CD14-positive monocyte (primary cell): ENCODE results near the gene SLC13A3. TPM values are rescaled to one million over a fixed set of nuclear protein-coding genes. Genes with fewer than 3 reads are reported as not detected.

Source experiments
- DNase-seq, 3 donors: peaks; one replicate each; pipeline ENCODE4 v3.0.0-alpha.2; 2011 to 2022
- H2AFZ ChIP-seq: 2 replicates; pipeline ENCODE4 v1.6.0; 2012; ENCODE audit warnings: mild to moderate bottlenecking, low read depth, low read length, inconsistent platforms; ENCODE audit not compliant: insufficient read depth, poor library complexity, severe bottlenecking
- H3K27ac ChIP-seq, 2 donors: 1 replicate in 1 of 2; 2 replicates in 1 of 2; pipeline ENCODE4 v1.5.1; 2012 to 2013; ENCODE audit warnings: low read length in 2 of 2, control low read depth in 1 of 2, inconsistent platforms in 1 of 2, low read depth in 1 of 2, mild to moderate bottlenecking in 1 of 2
- H3K27me3 ChIP-seq, 2 donors: one replicate each; pipeline versions ENCODE4 v1.6.0 to v1.6.1; 2011 to 2013; ENCODE audit warnings: low read length in 2 of 2; ENCODE audit not compliant: control insufficient read depth in 2 of 2, insufficient read depth in 2 of 2
- H3K36me3 ChIP-seq, 2 donors: replicated peaks in 1 of 2; 1 replicate in 1 of 2; 2 replicates in 1 of 2; pipeline versions ENCODE4 v1.5.1 to v1.6.1; 2012 to 2013; ENCODE audit warnings: low read length in 2 of 2, control low read depth in 1 of 2, inconsistent platforms in 1 of 2, mild to moderate bottlenecking in 1 of 2; ENCODE audit not compliant: insufficient read depth in 2 of 2, control insufficient read depth in 1 of 2
- H3K4me1 ChIP-seq, 2 donors: 1 replicate in 1 of 2; 2 replicates in 1 of 2; pipeline versions ENCODE4 v1.5.1 to v1.6.1; 2012 to 2013; ENCODE audit warnings: low read length in 2 of 2, control low read depth in 1 of 2, inconsistent platforms in 1 of 2, mild to moderate bottlenecking in 1 of 2, moderate library complexity in 1 of 2; ENCODE audit not compliant: insufficient read depth in 2 of 2, control insufficient read depth in 1 of 2
- H3K4me2 ChIP-seq: replicated peaks from 2 replicates; pipeline ENCODE3; 2012; ENCODE audit warnings: low read length, moderate library complexity, mild to moderate bottlenecking; ENCODE audit not compliant: poor library complexity, severe bottlenecking; ENCODE audit errors: extremely low read depth
- H3K4me3 ChIP-seq, 3 experiments: fragments of 200-600 bp in 1 of 3; sonication (generic) in 1 of 3; replicated peaks in 1 of 3; 1 replicate in 2 of 3; 2 replicates in 1 of 3; pipeline ENCODE4 v1.5.1; 2011 to 2013; ENCODE audit warnings: low read length in 3 of 3, mild to moderate bottlenecking in 3 of 3, control low read depth in 2 of 3, low read depth in 2 of 3, inconsistent platforms in 1 of 3, moderate library complexity in 1 of 3
- H3K79me2 ChIP-seq: 2 replicates; pipeline ENCODE4 v1.6.0; 2012; ENCODE audit warnings: mild to moderate bottlenecking, control low read depth, inconsistent platforms, low read length, moderate library complexity; ENCODE audit not compliant: insufficient read depth
- H3K9ac ChIP-seq: 2 replicates; pipeline ENCODE4 v1.6.0; 2017; ENCODE audit warnings: low read length, mild to moderate bottlenecking; ENCODE audit not compliant: insufficient read depth, poor library complexity, severe bottlenecking
- H3K9me3 ChIP-seq, 2 donors: replicated peaks in 1 of 2; 1 replicate in 1 of 2; 2 replicates in 1 of 2; pipeline versions ENCODE4 v1.5.1 to v1.6.1; 2012 to 2013; ENCODE audit warnings: low read length in 2 of 2, control low read depth in 1 of 2; ENCODE audit not compliant: control insufficient read depth in 1 of 2, insufficient read depth in 1 of 2
- H4K20me1 ChIP-seq: 2 replicates; pipeline ENCODE4 v1.6.0; 2012; ENCODE audit warnings: mild to moderate bottlenecking, low read length, control low read depth, moderate library complexity; ENCODE audit not compliant: insufficient read depth
- H3K27ac Mint-ChIP-seq, 7 donors: one replicate each; pipeline ENCODE4 v1.8.0; 2020; ENCODE audit warnings: mild to moderate bottlenecking in 7 of 7, mixed read lengths in 7 of 7, moderate library complexity in 6 of 7, inconsistent platforms in 2 of 7
- H3K27me3 Mint-ChIP-seq, 3 donors: one replicate each; pipeline ENCODE4 v1.8.0; 2021 to 2022; ENCODE audit warnings: low read depth in 3 of 3, mild to moderate bottlenecking in 3 of 3, mixed read lengths in 3 of 3, moderate library complexity in 3 of 3, inconsistent platforms in 1 of 3
- H3K36me3 Mint-ChIP-seq, 2 donors: one replicate each; pipeline ENCODE4 v1.8.0; 2020; ENCODE audit warnings: mixed read lengths in 2 of 2, inconsistent platforms in 1 of 2, mild to moderate bottlenecking in 1 of 2
- H3K4me1 Mint-ChIP-seq: one replicate; pipeline ENCODE4 v1.8.0; 2020; ENCODE audit warnings: mild to moderate bottlenecking, mixed read lengths
- H3K4me3 Mint-ChIP-seq, 2 donors: one replicate each; pipeline ENCODE4 v1.8.0; 2020; ENCODE audit warnings: mild to moderate bottlenecking in 2 of 2, mixed read lengths in 2 of 2, moderate library complexity in 1 of 2
- H3K9me3 Mint-ChIP-seq, 7 donors: one replicate each; pipeline ENCODE4 v1.8.0; 2020 to 2022; ENCODE audit warnings: mixed read lengths in 7 of 7, mild to moderate bottlenecking in 6 of 7, moderate library complexity in 6 of 7, inconsistent platforms in 2 of 7
- WGBS: methylation state at CpG from one replicate; pipeline ENCODE4 v1.1.5; 2013; ENCODE audit warnings: missing lambda C conversion rate; ENCODE audit not compliant: insufficient coverage; 5-methylcytosine and 5-hydroxymethylcytosine counted together
- intact Hi-C, 2 donors: fragments of 100-400 bp; cut with micrococcal nuclease; formaldehyde crosslinking; loops; one replicate each; pipeline versions ENCODE4 v1.15.0 to v1.15.1; 2023
- polyA plus RNA-seq, 3 donors: library from polyadenylated mRNA; depleted of rRNA in 1 of 3; unstranded in 2 of 3; stranded (reverse) in 1 of 3; fragments of 300-500 nt in 2 of 3; fragments of >200 nt in 1 of 3; fragmentation: Illumina TruSeq in 2 of 3; gene quantifications; 1 replicate in 2 of 3; 2 replicates in 1 of 3; pipeline ENCODE4 v1.2.3, GENCODE V29; 2012 to 2021
- TF ChIP-seq, protein P1 (sequence below): fragments of 200-600 bp; IDR thresholded peaks from one replicate; pipeline ENCODE4 v1.8.0; 2022; ENCODE audit warnings: antibody characterized with exemption, mild to moderate bottlenecking

The SLC13A3 gene
- polyA plus RNA-seq, 3 donors, result 0.04 TPM; not detected in 2

DNA sequence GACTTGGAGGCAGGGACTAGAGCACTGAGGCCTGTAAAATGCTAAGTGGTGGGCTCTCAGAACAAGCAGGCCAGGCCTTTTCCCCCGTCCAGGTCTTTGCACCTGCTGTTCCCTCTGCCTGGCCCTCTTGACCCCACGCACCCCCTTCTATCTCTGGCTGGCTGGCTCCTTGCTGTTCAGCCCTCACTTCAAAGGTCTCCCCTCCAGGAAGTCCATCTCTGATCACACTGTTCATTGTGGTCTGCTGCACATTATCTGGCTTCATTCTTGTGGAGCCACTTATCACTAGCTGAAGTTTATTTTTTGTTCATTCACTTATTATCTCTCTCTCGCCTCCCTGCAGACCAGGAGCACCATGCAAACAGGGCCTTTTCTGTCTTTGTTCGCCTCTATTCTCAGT, 24.5 kb downstream of the SLC13A3 start:
- Mint-ChIP-seq H3K27me3 (peaks cover 11 to 16% (median 14%) of the 10 kb centered on the region in 3 donors), H3K27ac (no peak overlapping the region), H3K4me1 (peaks cover 36% of the 10 kb centered on the region), H3K9me3 (peaks cover 3 to 21% (median 10%) of the 10 kb centered on the region in 7 donors), H3K4me3 (no peak overlapping the region), H3K36me3 (no peaks in the 10 kb centered on the region)
- TF ChIP-seq, protein P1, sequence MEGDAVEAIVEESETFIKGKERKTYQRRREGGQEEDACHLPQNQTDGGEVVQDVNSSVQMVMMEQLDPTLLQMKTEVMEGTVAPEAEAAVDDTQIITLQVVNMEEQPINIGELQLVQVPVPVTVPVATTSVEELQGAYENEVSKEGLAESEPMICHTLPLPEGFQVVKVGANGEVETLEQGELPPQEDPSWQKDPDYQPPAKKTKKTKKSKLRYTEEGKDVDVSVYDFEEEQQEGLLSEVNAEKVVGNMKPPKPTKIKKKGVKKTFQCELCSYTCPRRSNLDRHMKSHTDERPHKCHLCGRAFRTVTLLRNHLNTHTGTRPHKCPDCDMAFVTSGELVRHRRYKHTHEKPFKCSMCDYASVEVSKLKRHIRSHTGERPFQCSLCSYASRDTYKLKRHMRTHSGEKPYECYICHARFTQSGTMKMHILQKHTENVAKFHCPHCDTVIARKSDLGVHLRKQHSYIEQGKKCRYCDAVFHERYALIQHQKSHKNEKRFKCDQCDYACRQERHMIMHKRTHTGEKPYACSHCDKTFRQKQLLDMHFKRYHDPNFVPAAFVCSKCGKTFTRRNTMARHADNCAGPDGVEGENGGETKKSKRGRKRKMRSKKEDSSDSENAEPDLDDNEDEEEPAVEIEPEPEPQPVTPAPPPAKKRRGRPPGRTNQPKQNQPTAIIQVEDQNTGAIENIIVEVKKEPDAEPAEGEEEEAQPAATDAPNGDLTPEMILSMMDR, result no peak
- no peak overlapping the region for H3K9ac ChIP-seq
- no peak overlapping the region for H3K4me2 ChIP-seq
- H3K79me2 ChIP-seq, result no peaks in the 10 kb centered on the region
- H3K27me3 ChIP-seq, result peaks cover 8 to 11% of the 10 kb centered on the region in 2 donors
- no peak overlapping the region for H3K27ac ChIP-seq
- no peak overlapping the region for H2AFZ ChIP-seq
- DNase-seq, result no peak
- WGBS, result 100% methylated on average over 2 of the region's 4 CpGs
- H3K4me1 ChIP-seq, result peaks cover 38 to 41% of the 10 kb centered on the region in 2 donors
- H3K9me3 ChIP-seq, result peaks cover 0 to 5% of the 10 kb centered on the region in 2 donors
- H3K36me3 ChIP-seq, result no peaks in the 10 kb centered on the region
- intact Hi-C loops, result no loop called here
- H3K4me3 ChIP-seq, result no peak overlapping the region
- no peaks in the 10 kb centered on the region for H4K20me1 ChIP-seq

DNA sequence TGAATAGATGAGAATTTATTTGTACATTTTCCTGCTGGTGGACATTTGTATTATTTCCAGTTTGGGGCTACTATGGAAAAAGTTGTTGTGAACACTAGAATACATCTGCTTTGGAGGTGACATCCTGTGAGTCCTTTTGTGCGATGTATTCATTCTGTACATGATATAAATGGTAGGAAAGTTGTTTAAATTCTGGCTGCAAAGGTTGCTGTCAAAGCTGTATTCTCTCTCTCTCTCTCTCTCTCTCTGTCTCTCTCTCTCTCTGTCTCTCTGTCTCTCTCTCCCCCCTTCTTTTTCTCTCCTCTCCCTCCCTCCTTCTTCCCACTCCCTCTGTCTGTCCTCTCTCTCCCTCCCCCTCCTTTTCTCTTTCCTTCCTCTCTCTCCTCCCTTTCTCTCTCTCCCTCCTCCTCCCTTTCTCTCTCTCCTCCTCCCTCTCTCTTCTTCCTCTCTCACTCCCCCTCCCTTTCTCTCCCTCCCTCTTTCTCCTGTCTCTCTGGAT, 25.3 kb downstream of the SLC13A3 start:
- no peak overlapping the region for H3K27ac ChIP-seq
- H3K79me2 ChIP-seq, result no peaks in the 10 kb centered on the region
- no peak overlapping the region for H3K4me3 ChIP-seq
- H3K4me2 ChIP-seq, result no peak overlapping the region
- intact Hi-C loops, result no loop called here
- no peaks in the 10 kb centered on the region for H4K20me1 ChIP-seq
- H3K4me1 ChIP-seq, result peaks cover 30 to 33% of the 10 kb centered on the region in 2 donors
- TF ChIP-seq, protein P1, result no peak
- H3K27me3 ChIP-seq, result peaks cover 12 to 14% of the 10 kb centered on the region in 2 donors
- H3K36me3 ChIP-seq, result no peaks in the 10 kb centered on the region
- H3K9me3 Mint-ChIP-seq, result peaks cover 3 to 21% (median 10%) of the 10 kb centered on the region in 7 donors
- WGBS, result no CpG with 5 or more reads among the region's 1 CpG
- H3K9me3 ChIP-seq, result peaks cover 0 to 5% of the 10 kb centered on the region in 2 donors
- no peak for DNase-seq
- H3K36me3 Mint-ChIP-seq, result no peaks in the 10 kb centered on the region
- H3K27me3 Mint-ChIP-seq, result peaks cover 13 to 19% (median 15%) of the 10 kb centered on the region in 3 donors
- H3K27ac Mint-ChIP-seq, result no peak overlapping the region
- peaks cover 28% of the 10 kb centered on the region for H3K4me1 Mint-ChIP-seq
- no peak overlapping the region for H3K4me3 Mint-ChIP-seq
- no peak overlapping the region for H3K9ac ChIP-seq
- H2AFZ ChIP-seq, result no peak overlapping the region
